HCT116 (cell line): ENCODE measurements around the gene ERVMER34-1. TPM values are rescaled to one million over a fixed set of nuclear protein-coding genes. Genes with fewer than 3 reads are reported as not detected.

Experiments
- ATAC-seq: fragments of 200-7000 bp; cut with Tn5 transposase; 2 replicates; pipeline ENCODE4 v1.9.1; 2020; ENCODE audit warnings: mild to moderate bottlenecking, moderate library complexity
- BruUV-seq: library from RNA; stranded (reverse); fragments of 400-500 nt; replicated peaks from 2 replicates; lab custom pipeline; 2021; lab: Mats Ljungman, UMichigan
- CTCF ChIA-PET: fragments of 300-600 bp; sonication (Branson Sonifier 250); formaldehyde crosslinking; loops from one replicate; lab custom pipeline; 2021; ENCODE audit warnings: antibody characterized with exemption; lab: Charles Lee
- POLR2A ChIA-PET: fragments of 300-600, 350-600 bp; sonication (Branson Sonifier 250); formaldehyde crosslinking; loops from one replicate; lab custom pipeline; 2021; ENCODE audit warnings: antibody characterized with exemption; lab: Charles Lee
- RAD21 ChIA-PET, 2 experiments: fragments of 300-600 bp; sonication (Branson Sonifier 250); formaldehyde crosslinking; loops; one replicate each; lab custom pipeline; 2023; ENCODE audit warnings: low total read pairs in 2 of 2; ENCODE audit not compliant: uncharacterized antibody in 2 of 2, unreplicated experiment in 2 of 2, low non-redundant PET in 1 of 2; lab: Charles Lee
- DNase-seq: peaks from one replicate; pipeline ENCODE4 v3.0.0-alpha.2; 2010; ENCODE audit warnings: low read depth, low spot score
- H2AFZ ChIP-seq: fragments of 200-600 bp; shearing (Covaris generic), sonication (generic); 2 replicates; pipeline ENCODE4 v1.6.1; 2017; ENCODE audit warnings: low read depth, mixed run types, mixed read lengths, antibody characterized with exemption, low read length; ENCODE audit not compliant: poor library complexity, severe bottlenecking
- H3K27ac ChIP-seq: 2 replicates; pipeline ENCODE4 v1.5.1; 2012; ENCODE audit warnings: low read depth, low read length
- H3K27me3 ChIP-seq: fragments of 200-600 bp; sonication (generic); 2 replicates; pipeline ENCODE4 v1.6.1; 2016; ENCODE audit warnings: mixed run types, low read length, mixed read lengths; ENCODE audit not compliant: insufficient read depth
- H3K36me3 ChIP-seq, 2 experiments: fragments of 200-500 bp in 1 of 2; fragments of 200-600 bp in 1 of 2; sonication (Bioruptor generic) in 1 of 2; sonication (generic) in 1 of 2; 2 replicates each; pipeline versions ENCODE4 v1.5.1 to v1.6.1; 2014 to 2016; ENCODE audit warnings: low read length in 2 of 2, inconsistent platforms in 1 of 2, mixed read lengths in 1 of 2, mixed run types in 1 of 2; ENCODE audit not compliant: insufficient read depth in 2 of 2, control insufficient read depth in 1 of 2
- H3K4me1 ChIP-seq, 2 experiments: fragments of 200-600 bp in 1 of 2; sonication (generic) in 1 of 2; 2 replicates each; pipeline versions ENCODE4 v1.5.1 to v1.6.1; 2012 to 2017; ENCODE audit warnings: low read length in 2 of 2, inconsistent platforms in 1 of 2, mild to moderate bottlenecking in 1 of 2, mixed read lengths in 1 of 2, mixed run types in 1 of 2, moderate library complexity in 1 of 2; ENCODE audit not compliant: insufficient read depth in 2 of 2, control insufficient read depth in 1 of 2
- H3K4me2 ChIP-seq: fragments of 200-600 bp; sonication (generic); 2 replicates; pipeline ENCODE4 v1.6.1; 2017; ENCODE audit warnings: mixed run types, low read length, mixed read lengths
- H3K4me3 ChIP-seq, 2 experiments: fragments of 200-600 bp in 1 of 2; sonication (generic) in 1 of 2; replicated peaks in 1 of 2; 2 replicates each; pipeline ENCODE4 v1.5.1; 2011 to 2016; ENCODE audit warnings: low read length in 2 of 2, control low read depth in 1 of 2, low read depth in 1 of 2, mild to moderate bottlenecking in 1 of 2, mixed read lengths in 1 of 2, mixed run types in 1 of 2
- H3K79me2 ChIP-seq: fragments of 200-600 bp; sonication (generic); 2 replicates; pipeline ENCODE4 v1.6.1; 2017; ENCODE audit warnings: mild to moderate bottlenecking, mixed run types, low read length, moderate library complexity, mixed read lengths; ENCODE audit not compliant: insufficient read depth
- H3K9ac ChIP-seq: fragments of 200-600 bp; sonication (generic); 2 replicates; pipeline ENCODE4 v1.6.1; 2016; ENCODE audit warnings: low read length, mixed read lengths
- H3K9me2 ChIP-seq: fragments of 200-600 bp; sonication (generic), shearing (Covaris generic); 2 replicates; pipeline ENCODE4 v1.6.1; 2017; ENCODE audit warnings: mixed run types, mild to moderate bottlenecking, moderate library complexity; ENCODE audit not compliant: insufficient read depth
- H3K9me3 ChIP-seq, 2 experiments: fragments of 200-500 bp in 1 of 2; fragments of 200-600 bp in 1 of 2; sonication (Bioruptor generic) in 1 of 2; sonication (generic) in 1 of 2; 2 replicates each; pipeline ENCODE4 v1.6.1; 2014 to 2017; ENCODE audit warnings: low read length in 2 of 2, mixed read lengths in 2 of 2, inconsistent platforms in 1 of 2, low read depth in 1 of 2, mild to moderate bottlenecking in 1 of 2, mixed run types in 1 of 2, moderate library complexity in 1 of 2; ENCODE audit not compliant: control insufficient read depth in 1 of 2, insufficient read depth in 1 of 2
- H4K20me1 ChIP-seq: fragments of 200-600 bp; sonication (generic), shearing (Covaris generic); 2 replicates; pipeline ENCODE4 v1.6.1; 2017; ENCODE audit warnings: mixed run types, mild to moderate bottlenecking, moderate library complexity; ENCODE audit not compliant: insufficient read depth
- ATF3 ChIP-seq: IDR thresholded peaks from 2 replicates; pipeline ENCODE4 v1.6.1; 2012
- CBX3 ChIP-seq: IDR thresholded peaks from 2 replicates; pipeline ENCODE4 v1.6.1; 2012; ENCODE audit warnings: low read depth
- CEBPB ChIP-seq: IDR thresholded peaks from 2 replicates; pipeline ENCODE4 v1.6.1; 2012; ENCODE audit warnings: low read depth
- CTCF ChIP-seq, 3 experiments: fragments of 200-600 bp in 1 of 3; sonication (generic) in 1 of 3; IDR thresholded peaks in 2 of 3; conservative IDR thresholded peaks in 1 of 3; 2 replicates each; pipeline ENCODE4 v1.5.1; 2012 to 2017; ENCODE audit warnings: low read depth in 2 of 3, low read length in 2 of 3, antibody characterized with exemption in 1 of 3, borderline replicate concordance in 1 of 3, control low read depth in 1 of 3, mild to moderate bottlenecking in 1 of 3, mixed read lengths in 1 of 3, mixed run types in 1 of 3, moderate library complexity in 1 of 3; ENCODE audit not compliant: insufficient read depth in 1 of 3
- EGR1 ChIP-seq: IDR thresholded peaks from 2 replicates; pipeline ENCODE4 v1.6.1; 2012; ENCODE audit warnings: low read depth
- EZH2 ChIP-seq: fragments of 200-600 bp; sonication (generic); IDR thresholded peaks from 2 replicates; pipeline ENCODE4 v1.6.1; 2017; ENCODE audit warnings: antibody characterized with exemption, mixed run types
- JUND ChIP-seq: IDR thresholded peaks from 2 replicates; pipeline ENCODE4 v1.6.1; 2012
- MAX ChIP-seq: IDR thresholded peaks from 2 replicates; pipeline ENCODE4 v1.6.1; 2012
- POLR2AphosphoS5 ChIP-seq: IDR thresholded peaks from 2 replicates; pipeline ENCODE4 v1.6.1; 2011; ENCODE audit warnings: mild to moderate bottlenecking, low read depth, low read length, moderate library complexity
- REST ChIP-seq: IDR thresholded peaks from 2 replicates; pipeline ENCODE4 v1.6.1; 2012; ENCODE audit warnings: low read depth
- SIN3A ChIP-seq: IDR thresholded peaks from 2 replicates; pipeline ENCODE4 v1.6.1; 2012; ENCODE audit warnings: low read depth
- SP1 ChIP-seq: IDR thresholded peaks from 2 replicates; pipeline ENCODE4 v1.6.1; 2012; ENCODE audit warnings: low read depth
- SRF ChIP-seq: IDR thresholded peaks from 2 replicates; pipeline ENCODE4 v1.6.1; 2012; ENCODE audit warnings: low read depth
- TCF7L2 ChIP-seq: IDR thresholded peaks from 2 replicates; pipeline ENCODE4 v1.7.0; 2011; ENCODE audit warnings: borderline replicate concordance, inconsistent platforms; ENCODE audit not compliant: insufficient read depth, insufficient read length; ENCODE audit errors: extremely low read depth
- YY1 ChIP-seq: IDR thresholded peaks from 2 replicates; pipeline ENCODE4 v1.6.1; 2011; ENCODE audit warnings: low read length, low read depth, moderate library complexity, mild to moderate bottlenecking; ENCODE audit not compliant: insufficient replicate concordance; ENCODE audit errors: extremely low read depth
- ZBTB33 ChIP-seq: IDR thresholded peaks from 2 replicates; pipeline ENCODE4 v1.6.1; 2011; ENCODE audit warnings: mild to moderate bottlenecking, low read length, moderate library complexity; ENCODE audit not compliant: insufficient replicate concordance; ENCODE audit errors: extremely low read depth
- ZFX ChIP-seq: fragments of 450-650 bp; IDR thresholded peaks from 2 replicates; pipeline ENCODE4 v1.6.1; 2017
- intact Hi-C: fragments of 100-400 bp; cut with micrococcal nuclease; formaldehyde crosslinking; loops from 2 replicates; pipeline ENCODE4 v1.10.0; 2022
- total RNA-seq: library from RNA; stranded (reverse); gene quantifications from one replicate; pipeline ENCODE4 v1.2.1, GENCODE V29; 2021; ENCODE audit not compliant: unreplicated experiment

The ERVMER34-1 gene
- total RNA-seq, 1 experiment from 2014 or later: 17.5 TPM

GRCh38 chr4:52728691-52729240 is 22.5 kb downstream of the ERVMER34-1 start:
- TF ChIP-seq CBX3 (no peak), YY1 (no peak), POLR2AphosphoS5 (no peak), ATF3 (no peak), REST (no peak), ZBTB33 (no peak), TCF7L2 (no peak), SIN3A (no peak), EGR1 (no peak), MAX (no peak), EZH2 (no peak), ZFX (no peak), SP1 (no peak), CTCF (IDR thresholded peaks at IDR 0.05 in 2 of 3, conservative IDR thresholded peaks at IDR 0.05 in 1 of 3; ENCODE audit: borderline replicate concordance in 1 of 3, insufficient read depth in 1 of 3, low read depth in 2 of 3, low read length in 2 of 3) (no peak), SRF (no peak), CEBPB (no peak), JUND (no peak)
- Histone ChIP-seq H3K27ac (no peak overlapping the region), H3K79me2 (no peaks in the 10 kb centered on the region), H3K4me2 (no peak overlapping the region), H3K9me2 (no peaks in the 10 kb centered on the region), H3K9me3 (no peaks in the 10 kb centered on the region), H3K4me3 (no peak overlapping the region), H4K20me1 (no peaks in the 10 kb centered on the region), H3K36me3 (no peaks in the 10 kb centered on the region), H3K9ac (no peak overlapping the region), H2AFZ (no peak overlapping the region), H3K4me1 (no peaks in the 10 kb centered on the region), H3K27me3 (no peaks in the 10 kb centered on the region)
- BruUV-seq: no TSS peak
- ATAC-seq: no peak
- RAD21 ChIA-PET: no interaction called here
- intact Hi-C loops: no loop called here
- CTCF ChIA-PET: no interaction called here
- POLR2A ChIA-PET: interaction anchor here (1.0 kb wide), 1 partner anchor 17 kb away, joined by 3 read pairs; no protein-coding TSS in a partner anchor
- DNase-seq: no peak
